Naive thymus-derived CD4-positive, alpha-beta T cell (primary cell): Measurements from ENCODE around the gene ENTPD5. TPM values are rescaled to one million over a fixed set of nuclear protein-coding genes. Genes with fewer than 3 reads are reported as not detected.

Experiments
- ATAC-seq: fragments of 150-1000 bp; cut with Tn5 transposase; 2 replicates; pipeline ENCODE4 v1.10.0; 2021; ENCODE audit warnings: mild to moderate bottlenecking, moderate library complexity
- CTCF ChIA-PET: fragments of 350-600 bp; sonication (Branson Sonifier 250); formaldehyde crosslinking; loops from one replicate; lab custom pipeline; 2021; ENCODE audit warnings: antibody characterized with exemption; lab: Charles Lee
- POLR2A ChIA-PET: fragments of 350-600 bp; sonication (Branson Sonifier 250); formaldehyde crosslinking; loops from one replicate; lab custom pipeline; 2021; ENCODE audit warnings: antibody characterized with exemption, inconsistent platforms; lab: Charles Lee
- DNase-seq, 9 donors: peaks; one replicate each; pipeline versions ENCODE4 v3.0.0 to v3.0.0-alpha.2; 2020 to 2022; ENCODE audit warnings: mixed read lengths in 1 of 9
- H3K27ac ChIP-seq: one replicate; pipeline ENCODE4 v1.7.0; 2013; ENCODE audit warnings: mild to moderate bottlenecking, low read depth, low read length, moderate library complexity
- H3K27me3 ChIP-seq, 2 donors: one replicate each; pipeline ENCODE4 v1.7.0; 2013; ENCODE audit warnings: low read length in 2 of 2, mild to moderate bottlenecking in 2 of 2, moderate library complexity in 2 of 2; ENCODE audit not compliant: control insufficient read depth in 2 of 2, insufficient read depth in 2 of 2
- H3K36me3 ChIP-seq, 3 experiments: 1 replicate in 2 of 3; 2 replicates in 1 of 3; pipeline ENCODE4 v1.7.0; 2013; ENCODE audit warnings: low read length in 3 of 3, mild to moderate bottlenecking in 3 of 3, moderate library complexity in 1 of 3; ENCODE audit not compliant: insufficient read depth in 3 of 3, control insufficient read depth in 2 of 3
- H3K4me1 ChIP-seq, 2 donors: one replicate each; pipeline ENCODE4 v1.7.0; 2013; ENCODE audit warnings: low read length in 2 of 2, mild to moderate bottlenecking in 2 of 2, moderate library complexity in 1 of 2; ENCODE audit not compliant: control insufficient read depth in 2 of 2, insufficient read depth in 2 of 2
- H3K4me3 ChIP-seq: 2 replicates; pipeline ENCODE4 v1.7.0; 2013; ENCODE audit warnings: mild to moderate bottlenecking, low read length
- H3K9me3 ChIP-seq, 3 experiments: 1 replicate in 2 of 3; 2 replicates in 1 of 3; pipeline ENCODE4 v1.7.0; 2013; ENCODE audit warnings: low read length in 3 of 3; ENCODE audit not compliant: control insufficient read depth in 2 of 3
- H3K27ac Mint-ChIP-seq, 9 donors: one replicate each; pipeline ENCODE4 v1.8.0; 2020 to 2022; ENCODE audit warnings: mixed read lengths in 9 of 9, mild to moderate bottlenecking in 8 of 9, moderate library complexity in 5 of 9, inconsistent platforms in 2 of 9
- H3K27me3 Mint-ChIP-seq, 5 donors: one replicate each; pipeline ENCODE4 v1.8.0; 2021 to 2022; ENCODE audit warnings: mixed read lengths in 5 of 5, mild to moderate bottlenecking in 1 of 5
- H3K36me3 Mint-ChIP-seq, 5 donors: one replicate each; pipeline ENCODE4 v1.8.0; 2020 to 2022; ENCODE audit warnings: mixed read lengths in 5 of 5, mild to moderate bottlenecking in 3 of 5, inconsistent platforms in 1 of 5
- H3K4me1 Mint-ChIP-seq, 7 donors: one replicate each; pipeline ENCODE4 v1.8.0; 2020 to 2022; ENCODE audit warnings: mixed read lengths in 7 of 7, mild to moderate bottlenecking in 3 of 7, inconsistent platforms in 1 of 7
- H3K4me3 Mint-ChIP-seq, 10 donors: one replicate each; pipeline ENCODE4 v1.8.0; 2020 to 2022; ENCODE audit warnings: mild to moderate bottlenecking in 10 of 10, mixed read lengths in 10 of 10, moderate library complexity in 6 of 10, inconsistent platforms in 2 of 10
- H3K9me3 Mint-ChIP-seq, 11 donors: one replicate each; pipeline ENCODE4 v1.8.0; 2020 to 2022; ENCODE audit warnings: mixed read lengths in 11 of 11, mild to moderate bottlenecking in 4 of 11, inconsistent platforms in 1 of 11, moderate library complexity in 1 of 11
- intact Hi-C, 2 donors: fragments of 100-400 bp; cut with micrococcal nuclease; formaldehyde crosslinking; loops; one replicate each; pipeline ENCODE4 v1.15.1; 2023
- polyA plus RNA-seq, 2 donors: library from polyadenylated mRNA; unstranded; fragments of 300-500 nt; fragmentation: Illumina TruSeq; gene quantifications; one replicate each; pipeline ENCODE4 v1.2.3, GENCODE V29; 2021
- total RNA-seq, 6 experiments: library from RNA in 5 of 6; stranded (reverse) in 5 of 6; gene quantifications; 1 replicate in 5 of 6; 2 replicates in 1 of 6; pipeline ENCODE4 v1.2.3 and lab custom pipeline; 2021 to 2026

Gene ENTPD5
- total and polyA plus RNA-seq, 7 experiments from 2014 or later, result 4.2 to 17.1 (median 9.5) TPM

DNA sequence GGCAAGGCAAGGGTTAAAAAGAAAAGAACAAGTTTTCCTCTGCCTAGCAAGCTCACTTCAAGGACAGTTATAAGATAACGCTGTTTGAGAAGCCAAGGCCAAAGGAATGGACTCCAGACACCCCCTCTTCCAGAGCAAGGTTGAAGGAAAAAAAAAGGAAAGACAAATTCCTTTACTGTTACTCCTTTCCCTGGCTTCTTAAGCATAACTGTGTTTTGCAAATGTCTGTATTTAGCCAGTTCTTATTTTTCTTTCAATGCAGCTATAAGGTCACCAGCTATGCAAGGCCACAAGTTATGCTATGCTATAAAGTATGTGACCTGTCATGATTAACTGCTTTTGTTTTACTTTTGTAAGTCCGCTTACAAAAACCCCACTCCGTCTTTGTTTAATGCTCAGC, 105.8 kb downstream of the ENTPD5 start:
- POLR2A ChIA-PET, result no interaction called here
- CTCF ChIA-PET, result interaction anchor here (0.5 kb wide), 1 partner anchor 81 kb away, joined by 5 read pairs; no protein-coding TSS in a partner anchor
- H3K4me1 Mint-ChIP-seq, result peaks cover 0 to 12% (median 7%) of the 10 kb centered on the region in 7 donors
- Histone ChIP-seq H3K27me3 (no peaks in the 10 kb centered on the region), H3K9me3 (peaks cover 0 to 10% (median 0%) of the 10 kb centered on the region in 3 experiments), H3K4me3 (no peak overlapping the region), H3K36me3 (peaks cover 13 to 69% (median 14%) of the 10 kb centered on the region in 3 experiments), H3K4me1 (no peaks in the 10 kb centered on the region), H3K27ac (no peak overlapping the region)
- no peak for DNase-seq
- H3K36me3 Mint-ChIP-seq, result peaks cover 32 to 64% (median 51%) of the 10 kb centered on the region in 5 donors
- peak overlapping the region in 1 of 9 donors; percentile 38 for H3K27ac Mint-ChIP-seq
- ATAC-seq, result no peak
- peaks cover 0 to 32% (median 0%) of the 10 kb centered on the region in 11 donors for H3K9me3 Mint-ChIP-seq
- H3K4me3 Mint-ChIP-seq, result no peak overlapping the region
- no peaks in the 10 kb centered on the region for H3K27me3 Mint-ChIP-seq
- intact Hi-C loops, result no loop called here

GRCh38 chr14:73909681-73910080, 109.4 kb downstream of the ENTPD5 start:
- POLR2A ChIA-PET, result no interaction called here
- no peak for DNase-seq
- Histone ChIP-seq H3K27ac (no peak overlapping the region), H3K9me3 (peaks cover 0 to 10% (median 0%) of the 10 kb centered on the region in 3 experiments), H3K27me3 (no peaks in the 10 kb centered on the region), H3K36me3 (peaks cover 17 to 91% (median 27%) of the 10 kb centered on the region in 3 experiments), H3K4me3 (no peak overlapping the region), H3K4me1 (no peaks in the 10 kb centered on the region)
- Mint-ChIP-seq H3K27me3 (no peaks in the 10 kb centered on the region), H3K27ac (peak overlapping the region in 1 of 9 donors; percentile 21), H3K4me3 (no peak overlapping the region), H3K4me1 (peaks cover 0 to 9% (median 5%) of the 10 kb centered on the region in 7 donors), H3K36me3 (peaks cover 32 to 78% (median 71%) of the 10 kb centered on the region in 5 donors), H3K9me3 (peaks cover 0 to 32% (median 0%) of the 10 kb centered on the region in 11 donors)
- intact Hi-C loops, result no loop called here
- CTCF ChIA-PET, result no interaction called here
- no peak for ATAC-seq

Other genes starting within 250 kb of the ENTPD5 start
- 1 to 10 TPM; 1.2 to 7.9 (median 1.8) TPM for gene PTGR2, start 167.5 kb downstream of the ENTPD5 start, total RNA-seq
- gene PTGR2, start 167.5 kb downstream of the ENTPD5 start, polyA plus RNA-seq, result 1 to 10 TPM; 3.4 to 6.5 TPM
- 10 to 100 TPM; 44.8 to 79.7 (median 51.1) TPM for gene ZNF410, start 132.4 kb downstream of the ENTPD5 start, total RNA-seq
- 10 to 100 TPM; 66.3 to 69.8 TPM for gene ZNF410, start 132.4 kb downstream of the ENTPD5 start, polyA plus RNA-seq
- gene FAM161B, start 69.2 kb downstream of the ENTPD5 start, total RNA-seq, result 1 to 10 TPM; 1.8 to 6.6 (median 3.7) TPM
- 1 to 10 TPM; 1.7 to 4.5 TPM for gene FAM161B, start 69.2 kb downstream of the ENTPD5 start, polyA plus RNA-seq
- gene COQ6, start 69.0 kb downstream of the ENTPD5 start, total RNA-seq, result 10 to 100 TPM; 22.8 to 47.3 (median 36.4) TPM
- 10 to 100 TPM; 13.4 to 22.9 TPM for gene COQ6, start 69.0 kb downstream of the ENTPD5 start, polyA plus RNA-seq
- 1 to 10 TPM in 4 of 5 experiments, under 1 TPM in 1; 0.80 to 4.0 (median 2.6) TPM for gene BBOF1, start 61 bp upstream of the ENTPD5 start, total RNA-seq
- 1 to 10 TPM; 3.2 to 4.8 TPM for gene BBOF1, start 61 bp upstream of the ENTPD5 start, polyA plus RNA-seq
- 10 to 100 TPM in 4 of 5 experiments, 1 to 10 TPM in 1; 8.9 to 23.7 (median 19.2) TPM for gene ALDH6A1, start 65.2 kb upstream of the ENTPD5 start, total RNA-seq
- 10 to 100 TPM; 28.2 to 39.9 TPM for gene ALDH6A1, start 65.2 kb upstream of the ENTPD5 start, polyA plus RNA-seq
- 10 to 100 TPM in 1 of 5 experiments, 1 to 10 TPM in 4; 6.6 to 16.3 (median 9.4) TPM for gene LIN52, start 65.7 kb upstream of the ENTPD5 start, total RNA-seq
- 10 to 100 TPM; 12.4 to 13.8 TPM for gene LIN52, start 65.7 kb upstream of the ENTPD5 start, polyA plus RNA-seq
- not detected for gene VSX2, start 220.2 kb upstream of the ENTPD5 start, total RNA-seq
- gene VSX2, start 220.2 kb upstream of the ENTPD5 start, polyA plus RNA-seq, result not detected